Measurements from ENCODE around the gene GOLGA5.
"Not testable (repeated sequence)": the region's sequence is repeated elsewhere in the genome, so short reads cannot be mapped to it uniquely, and the experiment has no call there.

GOLGA5 gene, protein sequence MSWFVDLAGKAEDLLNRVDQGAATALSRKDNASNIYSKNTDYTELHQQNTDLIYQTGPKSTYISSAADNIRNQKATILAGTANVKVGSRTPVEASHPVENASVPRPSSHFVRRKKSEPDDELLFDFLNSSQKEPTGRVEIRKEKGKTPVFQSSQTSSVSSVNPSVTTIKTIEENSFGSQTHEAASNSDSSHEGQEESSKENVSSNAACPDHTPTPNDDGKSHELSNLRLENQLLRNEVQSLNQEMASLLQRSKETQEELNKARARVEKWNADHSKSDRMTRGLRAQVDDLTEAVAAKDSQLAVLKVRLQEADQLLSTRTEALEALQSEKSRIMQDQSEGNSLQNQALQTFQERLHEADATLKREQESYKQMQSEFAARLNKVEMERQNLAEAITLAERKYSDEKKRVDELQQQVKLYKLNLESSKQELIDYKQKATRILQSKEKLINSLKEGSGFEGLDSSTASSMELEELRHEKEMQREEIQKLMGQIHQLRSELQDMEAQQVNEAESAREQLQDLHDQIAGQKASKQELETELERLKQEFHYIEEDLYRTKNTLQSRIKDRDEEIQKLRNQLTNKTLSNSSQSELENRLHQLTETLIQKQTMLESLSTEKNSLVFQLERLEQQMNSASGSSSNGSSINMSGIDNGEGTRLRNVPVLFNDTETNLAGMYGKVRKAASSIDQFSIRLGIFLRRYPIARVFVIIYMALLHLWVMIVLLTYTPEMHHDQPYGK

GRCh38 chr14:92793709-92794546 lies at the start of gene GOLGA5:
Gene GOLGA5 (plus strand): TSS chr14:92794305. CDS start chr14:92797438, 3,133 bp downstream.
- peaks cover 6% of the 10 kb centered on the region; the same call in 1 of the 2 replicates for H3K36me3 ChIP-seq
- H3K27me3 ChIP-seq (ENCODE audit: insufficient read depth, low read depth, severe bottlenecking), result no peaks in the 10 kb centered on the region
- peak; percentile 96 for DNase-seq
- peak within 1 kb of the TSS; percentile 52 for H3K27ac ChIP-seq
- peaks cover 3% of the 10 kb centered on the region for H3K9me3 ChIP-seq (ENCODE audit: severe bottlenecking)
- H3K4me3 ChIP-seq (ENCODE audit: low read depth, low read length), result peak within 1 kb of the TSS; percentile 94
- TF ChIP-seq CTCF (IDR thresholded peaks at IDR 0.05; ENCODE audit: low read depth, low read length), result no peak

- Histone ChIP-seq H3K9me3 (ENCODE audit: severe bottlenecking) (peaks cover 3% of the 10 kb centered on the region), H3K27me3 (ENCODE audit: insufficient read depth, low read depth, severe bottlenecking) (no peaks in the 10 kb centered on the region), H3K4me3 (ENCODE audit: low read depth, low read length) (peak overlapping the region; percentile 96), H3K27ac (peak overlapping the region; percentile 62; the same call in 1 of the 2 replicates), H3K36me3 (no peaks in the 10 kb centered on the region)
- no peak for TF ChIP-seq CTCF (IDR thresholded peaks at IDR 0.05; ENCODE audit: low read depth, low read length)
- no peak for DNase-seq
Observed at GRCh38 chr14:92747701-92748258, 46.3 kb upstream of the GOLGA5 start.

DNA sequence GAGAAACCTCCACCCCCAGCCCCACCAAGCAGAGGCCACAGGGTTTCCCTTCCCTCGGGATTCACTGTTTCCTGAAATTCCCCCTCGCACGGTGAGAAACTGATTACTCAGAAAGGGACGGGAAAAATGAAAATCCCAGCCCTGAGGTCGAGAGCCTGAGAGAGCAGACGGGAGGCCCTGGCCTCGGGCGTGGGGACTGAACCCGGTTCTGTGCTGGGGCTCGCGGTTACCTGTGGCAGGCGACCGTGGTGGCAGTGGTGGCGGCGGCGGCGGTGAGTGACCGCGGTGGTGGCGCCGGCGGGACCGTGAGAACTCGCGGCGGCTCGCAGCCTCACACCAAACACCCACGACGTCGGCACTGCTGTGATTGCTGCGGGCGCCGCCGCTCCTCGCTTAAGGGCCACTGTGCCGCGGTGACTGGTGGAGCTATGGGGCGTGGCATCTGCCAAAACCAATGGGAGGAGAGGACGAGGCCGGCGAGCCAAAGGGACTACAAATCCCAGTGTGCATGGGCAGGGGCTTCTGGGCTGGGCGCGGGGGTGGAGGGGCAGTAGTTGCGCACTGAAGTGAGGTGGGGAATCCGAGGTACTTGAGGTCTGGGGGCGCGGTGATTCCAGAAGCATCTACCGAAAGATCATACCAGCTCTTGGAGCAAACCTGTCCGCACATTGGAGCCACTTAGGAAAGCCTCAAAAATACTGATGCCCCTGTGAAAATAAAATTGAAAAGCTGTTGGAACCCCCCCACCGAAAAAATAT lies 45.7 kb upstream of the GOLGA5 start, which contains the start of gene LGMN:
Gene LGMN, minus strand, starts transcription at position 369 of the 758 bp plus-strand sequence. CDS start 15,841 bp downstream, outside the sequence.
- H3K27ac ChIP-seq, result peak within 1 kb of the TSS; percentile 62
- peaks cover 3% of the 10 kb centered on the region for H3K9me3 ChIP-seq (ENCODE audit: severe bottlenecking)
- H3K27me3 ChIP-seq (ENCODE audit: insufficient read depth, low read depth, severe bottlenecking), result no peaks in the 10 kb centered on the region
- peak within 1 kb of the TSS; percentile 96 for H3K4me3 ChIP-seq (ENCODE audit: low read depth, low read length)
- DNase-seq, result peak; percentile 98
- TF ChIP-seq CTCF (IDR thresholded peaks at IDR 0.05; ENCODE audit: low read depth, low read length), result no peak
- no peaks in the 10 kb centered on the region for H3K36me3 ChIP-seq

DNA sequence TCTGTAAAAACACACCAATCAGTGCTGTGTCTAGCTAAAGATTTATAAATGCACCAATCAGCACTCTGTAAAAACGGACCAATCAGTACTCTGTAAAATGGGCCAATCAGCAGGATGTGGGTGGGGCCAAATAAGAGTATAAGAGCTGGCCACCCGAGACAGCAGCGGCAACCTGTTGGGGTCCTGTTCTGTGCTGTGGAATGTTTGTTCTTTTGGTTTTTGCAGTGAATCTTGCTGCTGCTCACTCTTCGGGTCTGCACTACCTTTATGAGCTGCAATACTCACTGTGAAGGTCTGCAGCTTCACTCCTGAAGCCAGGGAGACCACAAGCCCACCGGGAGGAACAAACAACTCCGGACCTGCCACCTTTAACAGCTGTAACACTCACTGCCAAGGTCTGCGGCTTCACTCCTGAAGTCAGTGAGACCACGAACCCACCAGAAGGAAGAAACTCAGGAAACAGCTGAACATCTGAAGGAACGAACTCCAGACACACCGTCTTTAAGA lies 43.8 kb upstream of the GOLGA5 start:
- H3K4me3 ChIP-seq (ENCODE audit: low read depth, low read length); H3K27ac ChIP-seq; H3K27me3 ChIP-seq (ENCODE audit: insufficient read depth, low read depth, severe bottlenecking); DNase-seq; H3K36me3 ChIP-seq; H3K9me3 ChIP-seq (ENCODE audit: severe bottlenecking): not testable (repeated sequence)

- Histone ChIP-seq H3K36me3 (no peaks in the 10 kb centered on the region), H3K27ac (peak overlapping the region; percentile 35; the same call in 1 of the 2 replicates), H3K4me3 (ENCODE audit: low read depth, low read length) (no peak overlapping the region), H3K9me3 (ENCODE audit: severe bottlenecking) (peaks cover 3% of the 10 kb centered on the region), H3K27me3 (ENCODE audit: insufficient read depth, low read depth, severe bottlenecking) (no peaks in the 10 kb centered on the region)
- TF ChIP-seq CTCF (IDR thresholded peaks at IDR 0.05; ENCODE audit: low read depth, low read length), result no peak
- DNase-seq, result no peak
Observed at GRCh38 chr14:92750994-92751400, 43.1 kb upstream of the GOLGA5 start.

All from WERI-Rb-1 (cell line).